ENCODE measurements around the gene MLC1. TPM values are rescaled to one million over a fixed set of nuclear protein-coding genes. Genes with fewer than 3 reads are reported as not detected.

MLC1 gene
- total RNA-seq, 1 donor: under 0.01 TPM

DNA sequence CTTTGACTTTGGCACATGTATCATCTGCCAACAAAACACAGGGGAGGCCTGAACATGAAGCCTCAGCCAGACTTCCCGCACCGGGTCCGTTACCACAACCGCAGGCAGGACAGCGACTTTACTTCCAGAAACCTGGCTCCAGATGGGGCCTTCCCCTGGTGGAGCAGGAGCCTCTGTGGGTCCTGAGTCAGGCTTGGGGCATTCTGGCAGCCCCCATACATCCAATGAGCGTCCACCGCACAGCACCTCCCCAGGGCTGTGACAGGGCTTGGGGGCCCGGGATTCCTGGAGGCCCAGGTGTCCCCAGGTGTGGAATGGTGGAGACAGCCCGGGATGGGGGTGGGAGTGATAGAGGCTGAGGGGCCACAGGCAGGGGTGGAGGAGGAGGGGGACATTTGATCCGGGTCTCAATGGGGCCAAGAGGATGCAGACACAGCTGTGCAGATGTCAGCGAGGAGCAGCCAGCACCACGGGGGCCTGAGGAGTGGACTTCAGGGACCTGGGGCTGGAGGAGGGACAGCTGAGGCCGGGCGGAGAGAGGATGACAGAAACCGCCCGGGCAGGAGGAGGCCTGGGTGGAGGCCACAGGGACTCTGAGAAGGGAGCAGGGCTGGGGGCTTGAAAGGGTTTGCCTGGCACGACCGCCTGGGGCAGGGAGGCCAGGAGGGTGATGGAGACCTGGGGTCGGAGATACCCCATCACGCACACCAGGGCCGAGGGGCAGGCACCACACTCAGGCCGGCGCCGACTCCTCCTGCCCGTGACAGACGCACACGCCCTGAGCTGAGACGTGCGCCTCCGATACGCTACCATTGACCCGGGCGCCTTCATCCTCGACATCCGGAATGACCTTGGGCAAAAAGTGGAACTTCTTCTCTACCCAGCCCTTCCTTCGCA lies 35.7 kb downstream of the MLC1 start:
- no peaks in the 10 kb centered on the region for H3K27me3 ChIP-seq (ENCODE audit: insufficient read depth, low read length)
- H3K4me2 ChIP-seq (ENCODE audit: insufficient read depth, low read length): no peak overlapping the region
- H4K20me1 ChIP-seq (ENCODE audit: insufficient read depth, low read length): no peaks in the 10 kb centered on the region
- no peaks in the 10 kb centered on the region for H3K79me2 ChIP-seq (ENCODE audit: insufficient read depth, low read length)
- DNase-seq (ENCODE audit: insufficient read length, low spot score, missing footprints): no peak
- no peaks in the 10 kb centered on the region for H3K4me1 ChIP-seq (ENCODE audit: insufficient read depth, low read length)
- no peak overlapping the region for H3K4me3 ChIP-seq (ENCODE audit: insufficient read depth, low read length)
- no peak overlapping the region for H3K27ac ChIP-seq (ENCODE audit: low read depth, low read length)
- TF ChIP-seq, protein P1, sequence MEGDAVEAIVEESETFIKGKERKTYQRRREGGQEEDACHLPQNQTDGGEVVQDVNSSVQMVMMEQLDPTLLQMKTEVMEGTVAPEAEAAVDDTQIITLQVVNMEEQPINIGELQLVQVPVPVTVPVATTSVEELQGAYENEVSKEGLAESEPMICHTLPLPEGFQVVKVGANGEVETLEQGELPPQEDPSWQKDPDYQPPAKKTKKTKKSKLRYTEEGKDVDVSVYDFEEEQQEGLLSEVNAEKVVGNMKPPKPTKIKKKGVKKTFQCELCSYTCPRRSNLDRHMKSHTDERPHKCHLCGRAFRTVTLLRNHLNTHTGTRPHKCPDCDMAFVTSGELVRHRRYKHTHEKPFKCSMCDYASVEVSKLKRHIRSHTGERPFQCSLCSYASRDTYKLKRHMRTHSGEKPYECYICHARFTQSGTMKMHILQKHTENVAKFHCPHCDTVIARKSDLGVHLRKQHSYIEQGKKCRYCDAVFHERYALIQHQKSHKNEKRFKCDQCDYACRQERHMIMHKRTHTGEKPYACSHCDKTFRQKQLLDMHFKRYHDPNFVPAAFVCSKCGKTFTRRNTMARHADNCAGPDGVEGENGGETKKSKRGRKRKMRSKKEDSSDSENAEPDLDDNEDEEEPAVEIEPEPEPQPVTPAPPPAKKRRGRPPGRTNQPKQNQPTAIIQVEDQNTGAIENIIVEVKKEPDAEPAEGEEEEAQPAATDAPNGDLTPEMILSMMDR (IDR thresholded peaks at IDR 0.05; ENCODE audit: extremely low read depth, low read depth, low read length): no peak
- no peaks in the 10 kb centered on the region for H3K36me3 ChIP-seq (ENCODE audit: insufficient read depth, low read length)
- H3K9me3 ChIP-seq (ENCODE audit: low read depth, low read length): peaks cover 7% of the 10 kb centered on the region
- H2AFZ ChIP-seq (ENCODE audit: low read length): no peak overlapping the region

DNA sequence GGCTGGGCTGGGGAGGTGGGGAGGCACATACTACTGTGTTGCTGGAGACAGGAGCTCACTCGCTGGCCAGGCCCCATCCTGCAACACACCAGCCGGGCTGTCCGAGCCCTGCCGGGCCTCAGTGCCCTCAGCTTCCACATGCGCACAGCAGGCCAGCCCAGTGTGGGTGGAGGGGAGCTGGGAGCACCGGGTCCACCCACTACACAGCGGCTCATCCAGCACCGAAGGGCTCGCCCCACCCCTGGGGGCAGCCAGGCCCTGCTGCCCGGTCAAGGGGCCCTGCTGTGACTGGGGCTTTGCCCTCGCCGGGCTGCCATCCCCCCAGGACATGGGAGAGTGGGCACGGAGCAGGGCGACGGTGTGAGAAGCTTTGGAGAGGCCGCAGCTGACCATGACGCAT lies 36.4 kb downstream of the MLC1 start:
- Histone ChIP-seq H3K4me1 (ENCODE audit: insufficient read depth, low read length) (no peaks in the 10 kb centered on the region), H3K9me3 (ENCODE audit: low read depth, low read length) (peaks cover 5% of the 10 kb centered on the region), H4K20me1 (ENCODE audit: insufficient read depth, low read length) (no peaks in the 10 kb centered on the region), H3K27ac (ENCODE audit: low read depth, low read length) (no peak overlapping the region), H3K36me3 (ENCODE audit: insufficient read depth, low read length) (no peaks in the 10 kb centered on the region), H3K4me2 (ENCODE audit: insufficient read depth, low read length) (no peak overlapping the region), H2AFZ (ENCODE audit: low read length) (no peak overlapping the region), H3K27me3 (ENCODE audit: insufficient read depth, low read length) (no peaks in the 10 kb centered on the region), H3K79me2 (ENCODE audit: insufficient read depth, low read length) (no peaks in the 10 kb centered on the region), H3K4me3 (ENCODE audit: insufficient read depth, low read length) (no peak overlapping the region)
- TF ChIP-seq, protein P1 (IDR thresholded peaks at IDR 0.05; ENCODE audit: extremely low read depth, low read depth, low read length): no peak
- DNase-seq (ENCODE audit: insufficient read length, low spot score, missing footprints): no peak

- no peak overlapping the region for H2AFZ ChIP-seq (ENCODE audit: low read length)
- H3K4me1 ChIP-seq (ENCODE audit: insufficient read depth, low read length): no peaks in the 10 kb centered on the region
- TF ChIP-seq, protein P1 (IDR thresholded peaks at IDR 0.05; ENCODE audit: extremely low read depth, low read depth, low read length): no peak
- H4K20me1 ChIP-seq (ENCODE audit: insufficient read depth, low read length): no peaks in the 10 kb centered on the region
- no peaks in the 10 kb centered on the region for H3K79me2 ChIP-seq (ENCODE audit: insufficient read depth, low read length)
- peak; percentile 69 for DNase-seq (ENCODE audit: insufficient read length, low spot score, missing footprints)
- H3K36me3 ChIP-seq (ENCODE audit: insufficient read depth, low read length): no peaks in the 10 kb centered on the region
- no peak overlapping the region for H3K27ac ChIP-seq (ENCODE audit: low read depth, low read length)
- no peaks in the 10 kb centered on the region for H3K9me3 ChIP-seq (ENCODE audit: low read depth, low read length)
- H3K4me2 ChIP-seq (ENCODE audit: insufficient read depth, low read length): no peak overlapping the region
- no peaks in the 10 kb centered on the region for H3K27me3 ChIP-seq (ENCODE audit: insufficient read depth, low read length)
- H3K4me3 ChIP-seq (ENCODE audit: insufficient read depth, low read length): no peak overlapping the region
Measured at GRCh38 chr22:50048061-50048765, 37.0 kb downstream of the MLC1 start.

- TF ChIP-seq, protein P1 (IDR thresholded peaks at IDR 0.05; ENCODE audit: extremely low read depth, low read depth, low read length): no peak
- Histone ChIP-seq H3K4me3 (ENCODE audit: insufficient read depth, low read length) (no peak overlapping the region), H3K27me3 (ENCODE audit: insufficient read depth, low read length) (no peaks in the 10 kb centered on the region), H3K4me2 (ENCODE audit: insufficient read depth, low read length) (no peak overlapping the region), H2AFZ (ENCODE audit: low read length) (no peak overlapping the region), H3K27ac (ENCODE audit: low read depth, low read length) (no peak overlapping the region), H3K9me3 (ENCODE audit: low read depth, low read length) (no peaks in the 10 kb centered on the region), H3K79me2 (ENCODE audit: insufficient read depth, low read length) (no peaks in the 10 kb centered on the region), H3K36me3 (ENCODE audit: insufficient read depth, low read length) (no peaks in the 10 kb centered on the region), H3K4me1 (ENCODE audit: insufficient read depth, low read length) (no peaks in the 10 kb centered on the region), H4K20me1 (ENCODE audit: insufficient read depth, low read length) (no peaks in the 10 kb centered on the region)
- DNase-seq (ENCODE audit: insufficient read length, low spot score, missing footprints): peak; percentile 67
Measured at GRCh38 chr22:50047346-50047745, 37.9 kb downstream of the MLC1 start.

Measured in osteoblast (primary cell).